ENCODE results near the gene PLAC1. TPM values are rescaled to one million over a fixed set of nuclear protein-coding genes. Genes with fewer than 3 reads are reported as not detected.

PLAC1 gene
- total RNA-seq, 2 experiments from 2014 or later = 0.31 TPM; not detected in 1

- ChIA-PET CTCF (no interaction called here), POLR2A (no interaction called here)
- no peak overlapping the region for H3K4me3 Mint-ChIP-seq
- no peak overlapping the region for H3K27ac Mint-ChIP-seq
- H3K36me3 Mint-ChIP-seq = no peaks in the 10 kb centered on the region
- DNase-seq = no peak
- peaks cover 21% of the 10 kb centered on the region for H3K27me3 Mint-ChIP-seq
- H3K4me1 Mint-ChIP-seq (ENCODE audit: low read depth) = peaks cover 10% of the 10 kb centered on the region
- intact Hi-C loops (cut with micrococcal nuclease) = no loop called here
- no peaks in the 10 kb centered on the region for H3K9me3 Mint-ChIP-seq
Observed at GRCh38 chrX:134636851-134637250, 21.4 kb downstream of the PLAC1 start.

GRCh38 chrX:134634691-134635090 is 23.6 kb downstream of the PLAC1 start:
- H3K27ac Mint-ChIP-seq = no peak overlapping the region
- no peak for DNase-seq
- ChIA-PET CTCF (no interaction called here), POLR2A (interaction anchor here (1.6 kb wide), 1 partner anchor 19 kb away, joined by 5 read pairs; no protein-coding TSS in a partner anchor)
- no peaks in the 10 kb centered on the region for H3K9me3 Mint-ChIP-seq
- no peak overlapping the region for H3K4me3 Mint-ChIP-seq
- H3K36me3 Mint-ChIP-seq = no peaks in the 10 kb centered on the region
- peaks cover 18% of the 10 kb centered on the region for H3K27me3 Mint-ChIP-seq
- peaks cover 8% of the 10 kb centered on the region for H3K4me1 Mint-ChIP-seq (ENCODE audit: low read depth)
- intact Hi-C loops (cut with micrococcal nuclease) = loop anchor here (1.0 kb wide), 2 partner anchors 20 to 35 kb away; no protein-coding TSS in a partner anchor

- DNase-seq = no peak
- Mint-ChIP-seq H3K9me3 (no peaks in the 10 kb centered on the region), H3K4me3 (no peak overlapping the region), H3K27me3 (peaks cover 18% of the 10 kb centered on the region), H3K27ac (no peak overlapping the region), H3K4me1 (ENCODE audit: low read depth) (peaks cover 8% of the 10 kb centered on the region), H3K36me3 (no peaks in the 10 kb centered on the region)
- ChIA-PET CTCF (no interaction called here), POLR2A (no interaction called here)
- intact Hi-C loops (cut with micrococcal nuclease) = loop anchor here (1.0 kb wide), 2 partner anchors 20 to 35 kb away; no protein-coding TSS in a partner anchor
Observed at GRCh38 chrX:134633832-134634231, 24.4 kb downstream of the PLAC1 start.

GRCh38 chrX:134633394-134633793 is 24.9 kb downstream of the PLAC1 start:
- Mint-ChIP-seq H3K36me3 (no peaks in the 10 kb centered on the region), H3K27ac (no peak overlapping the region), H3K4me1 (ENCODE audit: low read depth) (peaks cover 8% of the 10 kb centered on the region), H3K27me3 (peaks cover 18% of the 10 kb centered on the region), H3K4me3 (no peak overlapping the region), H3K9me3 (no peaks in the 10 kb centered on the region)
- no peak for DNase-seq
- ChIA-PET CTCF (no interaction called here), POLR2A (no interaction called here)
- intact Hi-C loops (cut with micrococcal nuclease) = no loop called here

GRCh38 chrX:134632355-134632754 is 25.9 kb downstream of the PLAC1 start:
- no peak overlapping the region for H3K4me3 Mint-ChIP-seq
- CTCF ChIA-PET = no interaction called here
- H3K4me1 Mint-ChIP-seq (ENCODE audit: low read depth) = peaks cover 8% of the 10 kb centered on the region
- DNase-seq = no peak
- H3K36me3 Mint-ChIP-seq = no peaks in the 10 kb centered on the region
- POLR2A ChIA-PET = no interaction called here
- H3K27ac Mint-ChIP-seq = no peak overlapping the region
- H3K27me3 Mint-ChIP-seq = peaks cover 18% of the 10 kb centered on the region
- H3K9me3 Mint-ChIP-seq = no peaks in the 10 kb centered on the region
- intact Hi-C loops (cut with micrococcal nuclease) = no loop called here

GRCh38 chrX:134631426-134632346 is 26.6 kb downstream of the PLAC1 start:
- no peak overlapping the region for H3K4me3 Mint-ChIP-seq
- intact Hi-C loops (cut with micrococcal nuclease) = no loop called here
- H3K27ac Mint-ChIP-seq = no peak overlapping the region
- no peaks in the 10 kb centered on the region for H3K9me3 Mint-ChIP-seq
- POLR2A ChIA-PET = interaction anchor here (1.0 kb wide), 1 partner anchor 9 kb away, joined by 3 read pairs; no protein-coding TSS in a partner anchor
- DNase-seq = no peak
- H3K36me3 Mint-ChIP-seq = no peaks in the 10 kb centered on the region
- CTCF ChIA-PET = no interaction called here
- peaks cover 18% of the 10 kb centered on the region for H3K27me3 Mint-ChIP-seq
- peaks cover 8% of the 10 kb centered on the region for H3K4me1 Mint-ChIP-seq (ENCODE audit: low read depth)

GRCh38 chrX:134628663-134629062 is 29.6 kb downstream of the PLAC1 start:
- POLR2A ChIA-PET = no interaction called here
- intact Hi-C loops (cut with micrococcal nuclease) = no loop called here
- CTCF ChIA-PET = no interaction called here

GRCh38 chrX:134626434-134626833 is 31.8 kb downstream of the PLAC1 start:
- H3K27me3 Mint-ChIP-seq = peaks cover 9% of the 10 kb centered on the region
- H3K4me3 Mint-ChIP-seq = no peak overlapping the region
- H3K4me1 Mint-ChIP-seq (ENCODE audit: low read depth) = peaks cover 20% of the 10 kb centered on the region
- H3K27ac Mint-ChIP-seq = no peak overlapping the region
- intact Hi-C loops (cut with micrococcal nuclease) = no loop called here
- DNase-seq = no peak
- H3K9me3 Mint-ChIP-seq = no peaks in the 10 kb centered on the region
- no peaks in the 10 kb centered on the region for H3K36me3 Mint-ChIP-seq
- ChIA-PET CTCF (no interaction called here), POLR2A (no interaction called here)

More at GRCh38 chrX:134628663-134629062, 29.6 kb downstream of the PLAC1 start:
- Mint-ChIP-seq H3K27ac (no peak overlapping the region), H3K36me3 (no peaks in the 10 kb centered on the region), H3K4me1 (ENCODE audit: low read depth) (peaks cover 5% of the 10 kb centered on the region), H3K4me3 (no peak overlapping the region), H3K27me3 (peaks cover 17% of the 10 kb centered on the region), H3K9me3 (no peaks in the 10 kb centered on the region)
- DNase-seq = no peak

GRCh38 chrX:134625315-134625718 is 33.0 kb downstream of the PLAC1 start:
- intact Hi-C loops (cut with micrococcal nuclease) = no loop called here
- H3K4me1 Mint-ChIP-seq (ENCODE audit: low read depth) = peaks cover 22% of the 10 kb centered on the region
- H3K9me3 Mint-ChIP-seq = no peaks in the 10 kb centered on the region
- no peaks in the 10 kb centered on the region for H3K36me3 Mint-ChIP-seq
- H3K27me3 Mint-ChIP-seq = peaks cover 8% of the 10 kb centered on the region
- ChIA-PET POLR2A (no interaction called here), CTCF (no interaction called here)
- DNase-seq = peak; percentile 15
- H3K27ac Mint-ChIP-seq = no peak overlapping the region
- no peak overlapping the region for H3K4me3 Mint-ChIP-seq

- no peaks in the 10 kb centered on the region for H3K36me3 Mint-ChIP-seq
- H3K27ac Mint-ChIP-seq = no peak overlapping the region
- CTCF ChIA-PET = no interaction called here
- no peaks in the 10 kb centered on the region for H3K9me3 Mint-ChIP-seq
- DNase-seq = no peak
- H3K27me3 Mint-ChIP-seq = peaks cover 8% of the 10 kb centered on the region
- intact Hi-C loops (cut with micrococcal nuclease) = no loop called here
- peaks cover 22% of the 10 kb centered on the region for H3K4me1 Mint-ChIP-seq (ENCODE audit: low read depth)
- POLR2A ChIA-PET = no interaction called here
- no peak overlapping the region for H3K4me3 Mint-ChIP-seq
Observed at GRCh38 chrX:134624046-134624430, 34.2 kb downstream of the PLAC1 start.

GRCh38 chrX:134623293-134624045 is 34.8 kb downstream of the PLAC1 start:
- no peak for DNase-seq
- no peaks in the 10 kb centered on the region for H3K36me3 Mint-ChIP-seq
- no peaks in the 10 kb centered on the region for H3K9me3 Mint-ChIP-seq
- ChIA-PET CTCF (no interaction called here), POLR2A (no interaction called here)
- H3K4me1 Mint-ChIP-seq (ENCODE audit: low read depth) = peaks cover 22% of the 10 kb centered on the region
- no peak overlapping the region for H3K4me3 Mint-ChIP-seq
- intact Hi-C loops (cut with micrococcal nuclease) = no loop called here
- H3K27ac Mint-ChIP-seq = no peak overlapping the region
- peaks cover 8% of the 10 kb centered on the region for H3K27me3 Mint-ChIP-seq

- H3K4me3 Mint-ChIP-seq = no peak overlapping the region
- H3K9me3 Mint-ChIP-seq = no peaks in the 10 kb centered on the region
- no peaks in the 10 kb centered on the region for H3K36me3 Mint-ChIP-seq
- ChIA-PET CTCF (no interaction called here), POLR2A (interaction anchor here (0.6 to 1.5 kb wide), 3 partner anchors 8 to 23 kb away, joined by 3 read pairs; no protein-coding TSS in a partner anchor)
- no peak overlapping the region for H3K27ac Mint-ChIP-seq
- peaks cover 8% of the 10 kb centered on the region for H3K27me3 Mint-ChIP-seq
- H3K4me1 Mint-ChIP-seq (ENCODE audit: low read depth) = peaks cover 22% of the 10 kb centered on the region
- no peak for DNase-seq
- intact Hi-C loops (cut with micrococcal nuclease) = loop anchor here (1.0 kb wide), 2 partner anchors 23 to 32 kb away; no protein-coding TSS in a partner anchor
Observed at GRCh38 chrX:134622813-134623185, 35.5 kb downstream of the PLAC1 start.
